Uterus (tissue), 4 donors: ENCODE results near the gene CPLANE2. TPM values are rescaled to one million over a fixed set of nuclear protein-coding genes. Genes with fewer than 3 reads are reported as not detected.
A peak's percentile ranks its signal among the peaks of the same experiment; 100 is the strongest.
"Not testable (repeated sequence)": the region's sequence is repeated elsewhere in the genome, so short reads cannot be mapped to it uniquely, and the experiment has no call there.

Source experiments
- DNase-seq, 2 donors: peaks; one replicate each; pipeline ENCODE4 v3.0.0-alpha.2; 2019 to 2020
- H3K27ac ChIP-seq, 2 donors: fragments of 200-600 bp; sonication (generic); 1 replicate in 1 of 2; 2 replicates in 1 of 2; pipeline ENCODE4 v1.5.1; 2016 to 2018
- H3K27me3 ChIP-seq, 2 donors: fragments of 200-600 bp; sonication (generic); one replicate each; pipeline ENCODE4 v1.5.1; 2018 to 2019; ENCODE audit warnings: control low read depth in 1 of 2
- H3K36me3 ChIP-seq, 2 donors: fragments of 200-600 bp; sonication (generic); one replicate each; pipeline ENCODE4 v1.5.1; 2019; ENCODE audit warnings: control low read depth in 1 of 2
- H3K4me1 ChIP-seq, 2 donors: fragments of 200-600 bp; sonication (generic); one replicate each; pipeline ENCODE4 v1.5.1; 2018 to 2019; ENCODE audit warnings: control low read depth in 1 of 2
- H3K4me3 ChIP-seq, 2 donors: fragments of 200-600 bp; sonication (generic); 1 replicate in 1 of 2; 2 replicates in 1 of 2; pipeline ENCODE4 v1.5.1; 2018 to 2019; ENCODE audit warnings: mild to moderate bottlenecking in 1 of 2
- H3K9me3 ChIP-seq, 2 donors: fragments of 200-600 bp; sonication (generic); one replicate each; pipeline ENCODE4 v1.5.1; 2019; ENCODE audit warnings: control low read depth in 1 of 2
- POLR2A ChIP-seq, 2 donors: fragments of 450-650 bp; IDR thresholded peaks; one replicate each; pipeline ENCODE4 v1.6.1; 2016; ENCODE audit warnings: antibody characterized with exemption in 2 of 2, mild to moderate bottlenecking in 1 of 2, moderate library complexity in 1 of 2
- intact Hi-C: fragments of 100-400 bp; cut with DNase I; formaldehyde crosslinking; loops from one replicate; pipeline ENCODE4 v1.15.1; 2023; ENCODE audit warnings: low total_unique reads
- total RNA-seq, 4 donors: library from RNA; depleted of rRNA in 3 of 4; stranded (reverse); fragments of >200 nt in 3 of 4; gene quantifications; one replicate each; pipeline versions ENCODE4 v1.1.0 to v1.2.4, GENCODE V29; 2014 to 2023
- TF ChIP-seq, protein P1 (sequence below), 4 experiments: fragments of 200-600 bp in 2 of 4; fragments of 450-650 bp in 2 of 4; sonication (generic) in 2 of 4; IDR thresholded peaks; one replicate each; pipeline ENCODE4 v1.5.1; 2016 to 2019; ENCODE audit warnings: antibody characterized with exemption in 4 of 4, mild to moderate bottlenecking in 2 of 4, moderate library complexity in 1 of 4
- donor health status: DM: yes; HTN: yes; CAD: no.

CPLANE2 gene
- total RNA-seq, 4 donors from 2014 or later, result 5.1 to 7.4 (median 5.5) TPM

GRCh38 chr1:16218014-16218673 is 18.8 kb downstream of the CPLANE2 start:
- peak overlapping the region; percentile 58 to 62 for H3K27ac ChIP-seq
- no peak overlapping the region for H3K4me3 ChIP-seq
- intact Hi-C loops, result no loop called here
- TF ChIP-seq, protein P1, sequence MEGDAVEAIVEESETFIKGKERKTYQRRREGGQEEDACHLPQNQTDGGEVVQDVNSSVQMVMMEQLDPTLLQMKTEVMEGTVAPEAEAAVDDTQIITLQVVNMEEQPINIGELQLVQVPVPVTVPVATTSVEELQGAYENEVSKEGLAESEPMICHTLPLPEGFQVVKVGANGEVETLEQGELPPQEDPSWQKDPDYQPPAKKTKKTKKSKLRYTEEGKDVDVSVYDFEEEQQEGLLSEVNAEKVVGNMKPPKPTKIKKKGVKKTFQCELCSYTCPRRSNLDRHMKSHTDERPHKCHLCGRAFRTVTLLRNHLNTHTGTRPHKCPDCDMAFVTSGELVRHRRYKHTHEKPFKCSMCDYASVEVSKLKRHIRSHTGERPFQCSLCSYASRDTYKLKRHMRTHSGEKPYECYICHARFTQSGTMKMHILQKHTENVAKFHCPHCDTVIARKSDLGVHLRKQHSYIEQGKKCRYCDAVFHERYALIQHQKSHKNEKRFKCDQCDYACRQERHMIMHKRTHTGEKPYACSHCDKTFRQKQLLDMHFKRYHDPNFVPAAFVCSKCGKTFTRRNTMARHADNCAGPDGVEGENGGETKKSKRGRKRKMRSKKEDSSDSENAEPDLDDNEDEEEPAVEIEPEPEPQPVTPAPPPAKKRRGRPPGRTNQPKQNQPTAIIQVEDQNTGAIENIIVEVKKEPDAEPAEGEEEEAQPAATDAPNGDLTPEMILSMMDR (IDR thresholded peaks at IDR 0.05), result no peak
- no peak for TF ChIP-seq POLR2A (IDR thresholded peaks at IDR 0.05)
- no peaks in the 10 kb centered on the region for H3K36me3 ChIP-seq
- no peaks in the 10 kb centered on the region for H3K9me3 ChIP-seq
- H3K4me1 ChIP-seq, result peaks cover 0 to 5% of the 10 kb centered on the region in 2 donors
- peak in 1 of 2 donors; percentile 53 for DNase-seq
- no peaks in the 10 kb centered on the region for H3K27me3 ChIP-seq

DNA sequence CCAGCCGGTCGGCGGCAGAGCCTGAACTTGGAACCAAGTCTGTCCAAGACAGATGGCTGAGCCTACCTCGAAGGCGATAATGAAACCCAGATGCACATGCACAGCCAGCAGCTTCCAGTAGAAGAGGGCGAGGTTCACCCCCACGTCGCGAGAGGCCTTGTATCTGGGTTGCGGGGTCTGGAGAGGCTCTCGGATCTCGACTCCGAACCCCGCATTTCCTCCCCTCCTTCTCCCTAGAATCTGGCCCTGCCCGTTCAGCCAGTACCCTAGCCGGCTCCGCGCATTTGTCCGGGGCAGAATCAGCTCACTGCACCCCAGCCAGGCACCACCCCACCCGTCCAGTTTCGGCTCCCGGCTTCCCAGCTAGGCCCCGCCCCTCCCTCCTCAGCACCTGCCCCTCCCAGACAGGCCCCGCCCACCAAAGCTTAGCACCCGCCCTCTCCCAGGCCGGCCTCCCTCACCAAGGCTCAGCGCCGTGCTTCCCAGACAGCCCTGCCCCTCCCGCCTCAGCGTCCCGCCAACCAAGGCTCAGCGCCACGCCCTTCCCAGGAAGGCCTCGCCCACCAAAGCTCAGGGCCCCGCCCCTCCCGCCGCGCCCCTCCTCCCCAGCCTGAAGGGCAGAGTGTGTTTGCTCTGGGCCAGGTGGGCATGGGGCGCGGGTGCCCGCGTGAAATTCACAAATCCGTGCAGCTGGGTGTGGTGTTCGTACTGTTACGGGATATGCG is 19.8 kb downstream of the CPLANE2 start:
- Histone ChIP-seq H3K4me1 (peaks cover 0 to 5% of the 10 kb centered on the region in 2 donors), H3K27me3 (no peaks in the 10 kb centered on the region), H3K9me3 (no peaks in the 10 kb centered on the region), H3K36me3 (no peaks in the 10 kb centered on the region), H3K4me3 (peak overlapping the region; percentile 41 to 57), H3K27ac (peak overlapping the region; percentile 69 to 79)
- intact Hi-C loops, result no loop called here
- peak; percentile 98 to 99 for DNase-seq
- TF ChIP-seq, protein P1 (IDR thresholded peaks at IDR 0.05), result no peak
- TF ChIP-seq POLR2A (IDR thresholded peaks at IDR 0.05), result peak; percentile 48 to 60

- no peaks in the 10 kb centered on the region for H3K27me3 ChIP-seq
- peaks cover 0 to 5% of the 10 kb centered on the region in 2 donors for H3K4me1 ChIP-seq
- no peaks in the 10 kb centered on the region for H3K36me3 ChIP-seq
- peak; percentile 83 to 90 for DNase-seq
- intact Hi-C loops, result no loop called here
- H3K27ac ChIP-seq, result peak overlapping the region in 1 of 2 donors; percentile 79
- peak overlapping the region; percentile 41 to 57 for H3K4me3 ChIP-seq
- no peaks in the 10 kb centered on the region for H3K9me3 ChIP-seq
- peak; percentile 29 to 38 for TF ChIP-seq POLR2A (IDR thresholded peaks at IDR 0.05)
- TF ChIP-seq, protein P1 (IDR thresholded peaks at IDR 0.05), result no peak
Observed at GRCh38 chr1:16215882-16216753, 20.9 kb downstream of the CPLANE2 start.

- not testable (repeated sequence) for H3K4me3 ChIP-seq, H3K4me1 ChIP-seq
Observed at GRCh38 chr1:16215240-16215639, 21.7 kb downstream of the CPLANE2 start.

DNA sequence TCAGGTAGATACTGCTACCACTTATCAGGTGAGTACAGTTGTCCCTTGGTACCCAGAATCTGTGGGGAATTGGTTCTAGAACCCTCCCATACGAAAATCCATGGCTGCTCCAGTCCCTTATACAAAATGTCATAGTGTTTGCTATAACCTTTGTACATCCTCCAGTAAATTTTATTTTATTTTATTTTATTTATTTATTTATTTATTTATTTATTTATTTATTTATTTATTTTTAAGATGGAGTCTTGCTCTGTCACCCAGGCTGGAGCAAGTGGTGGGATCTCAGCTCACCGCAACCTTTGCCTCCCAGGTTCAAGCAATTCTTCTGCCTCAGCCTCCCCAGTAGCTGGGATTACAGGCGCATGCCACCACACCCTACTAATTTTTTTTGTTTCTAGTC is 23.4 kb downstream of the CPLANE2 start:
- H3K9me3 ChIP-seq, DNase-seq, H3K36me3 ChIP-seq, intact Hi-C loops, H3K4me1 ChIP-seq, H3K27ac ChIP-seq, H3K27me3 ChIP-seq, H3K4me3 ChIP-seq: not testable (repeated sequence)

More at GRCh38 chr1:16215240-16215639, 21.7 kb downstream of the CPLANE2 start:
- H3K36me3 ChIP-seq, H3K9me3 ChIP-seq, intact Hi-C loops, DNase-seq, H3K27ac ChIP-seq, H3K27me3 ChIP-seq: not testable (repeated sequence)
